ENCODE measurements around the gene PLEKHG3.

DNA sequence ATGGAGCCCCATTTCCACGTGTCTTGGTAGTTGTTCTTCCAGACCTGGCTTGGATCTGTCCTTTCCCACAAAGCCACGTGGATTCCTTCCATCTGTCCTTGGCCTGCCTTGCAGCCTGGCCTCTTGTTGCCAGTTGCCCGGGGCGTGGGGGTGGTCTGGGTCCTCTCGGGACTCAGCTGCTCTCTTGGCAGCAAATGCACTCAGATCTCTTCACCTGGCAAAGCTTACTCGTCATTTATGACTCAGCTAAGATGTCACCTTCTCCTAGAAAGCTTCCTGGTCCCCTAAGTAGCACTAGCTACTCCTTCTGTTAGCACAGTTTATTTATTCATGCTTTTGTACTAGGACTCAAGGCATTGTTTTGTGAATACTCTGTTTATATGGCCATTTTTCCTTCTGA, 13.6 kb downstream of the PLEKHG3 start:
- TF ChIP-seq, protein P1, sequence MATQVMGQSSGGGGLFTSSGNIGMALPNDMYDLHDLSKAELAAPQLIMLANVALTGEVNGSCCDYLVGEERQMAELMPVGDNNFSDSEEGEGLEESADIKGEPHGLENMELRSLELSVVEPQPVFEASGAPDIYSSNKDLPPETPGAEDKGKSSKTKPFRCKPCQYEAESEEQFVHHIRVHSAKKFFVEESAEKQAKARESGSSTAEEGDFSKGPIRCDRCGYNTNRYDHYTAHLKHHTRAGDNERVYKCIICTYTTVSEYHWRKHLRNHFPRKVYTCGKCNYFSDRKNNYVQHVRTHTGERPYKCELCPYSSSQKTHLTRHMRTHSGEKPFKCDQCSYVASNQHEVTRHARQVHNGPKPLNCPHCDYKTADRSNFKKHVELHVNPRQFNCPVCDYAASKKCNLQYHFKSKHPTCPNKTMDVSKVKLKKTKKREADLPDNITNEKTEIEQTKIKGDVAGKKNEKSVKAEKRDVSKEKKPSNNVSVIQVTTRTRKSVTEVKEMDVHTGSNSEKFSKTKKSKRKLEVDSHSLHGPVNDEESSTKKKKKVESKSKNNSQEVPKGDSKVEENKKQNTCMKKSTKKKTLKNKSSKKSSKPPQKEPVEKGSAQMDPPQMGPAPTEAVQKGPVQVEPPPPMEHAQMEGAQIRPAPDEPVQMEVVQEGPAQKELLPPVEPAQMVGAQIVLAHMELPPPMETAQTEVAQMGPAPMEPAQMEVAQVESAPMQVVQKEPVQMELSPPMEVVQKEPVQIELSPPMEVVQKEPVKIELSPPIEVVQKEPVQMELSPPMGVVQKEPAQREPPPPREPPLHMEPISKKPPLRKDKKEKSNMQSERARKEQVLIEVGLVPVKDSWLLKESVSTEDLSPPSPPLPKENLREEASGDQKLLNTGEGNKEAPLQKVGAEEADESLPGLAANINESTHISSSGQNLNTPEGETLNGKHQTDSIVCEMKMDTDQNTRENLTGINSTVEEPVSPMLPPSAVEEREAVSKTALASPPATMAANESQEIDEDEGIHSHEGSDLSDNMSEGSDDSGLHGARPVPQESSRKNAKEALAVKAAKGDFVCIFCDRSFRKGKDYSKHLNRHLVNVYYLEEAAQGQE (IDR thresholded peaks at IDR 0.05; ENCODE audit: insufficient read depth in 1 of 2, low read depth in 2 of 2, low read length in 1 of 2): no peak
- no peak for TF ChIP-seq POLR2AphosphoS5 (IDR thresholded peaks at IDR 0.05; ENCODE audit: low read depth, low read length)
- TF ChIP-seq, protein P2, sequence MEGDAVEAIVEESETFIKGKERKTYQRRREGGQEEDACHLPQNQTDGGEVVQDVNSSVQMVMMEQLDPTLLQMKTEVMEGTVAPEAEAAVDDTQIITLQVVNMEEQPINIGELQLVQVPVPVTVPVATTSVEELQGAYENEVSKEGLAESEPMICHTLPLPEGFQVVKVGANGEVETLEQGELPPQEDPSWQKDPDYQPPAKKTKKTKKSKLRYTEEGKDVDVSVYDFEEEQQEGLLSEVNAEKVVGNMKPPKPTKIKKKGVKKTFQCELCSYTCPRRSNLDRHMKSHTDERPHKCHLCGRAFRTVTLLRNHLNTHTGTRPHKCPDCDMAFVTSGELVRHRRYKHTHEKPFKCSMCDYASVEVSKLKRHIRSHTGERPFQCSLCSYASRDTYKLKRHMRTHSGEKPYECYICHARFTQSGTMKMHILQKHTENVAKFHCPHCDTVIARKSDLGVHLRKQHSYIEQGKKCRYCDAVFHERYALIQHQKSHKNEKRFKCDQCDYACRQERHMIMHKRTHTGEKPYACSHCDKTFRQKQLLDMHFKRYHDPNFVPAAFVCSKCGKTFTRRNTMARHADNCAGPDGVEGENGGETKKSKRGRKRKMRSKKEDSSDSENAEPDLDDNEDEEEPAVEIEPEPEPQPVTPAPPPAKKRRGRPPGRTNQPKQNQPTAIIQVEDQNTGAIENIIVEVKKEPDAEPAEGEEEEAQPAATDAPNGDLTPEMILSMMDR (IDR thresholded peaks at IDR 0.05): no peak
